Caco-2 (cell line): ENCODE data around the gene C1orf167. TPM values are rescaled to one million over a fixed set of nuclear protein-coding genes. Genes with fewer than 3 reads are reported as not detected.

Experiments
- BruUV-seq: library from RNA; stranded (reverse); fragments of 400-500 nt; replicated peaks from 2 replicates; lab custom pipeline; 2021; lab: Mats Ljungman, UMichigan
- CTCF ChIA-PET: fragments of 300-600 bp; sonication (Branson Sonifier 250); formaldehyde crosslinking; loops from one replicate; lab custom pipeline; 2022; ENCODE audit warnings: antibody characterized with exemption; lab: Charles Lee
- POLR2A ChIA-PET: fragments of 300-600 bp; sonication (Branson Sonifier 250); formaldehyde crosslinking; loops from one replicate; lab custom pipeline; 2022; ENCODE audit warnings: antibody characterized with exemption; lab: Charles Lee
- DNase-seq, 2 experiments: peaks; one replicate each; pipeline versions ENCODE4 v3.0.0 to v3.0.0-alpha.2; 2020 to 2022
- H3K27me3 ChIP-seq: replicated peaks from 2 replicates; pipeline ENCODE4 v1.6.0; 2011; ENCODE audit warnings: low read length; ENCODE audit not compliant: control insufficient read depth, insufficient read depth
- H3K36me3 ChIP-seq: 2 replicates; pipeline ENCODE4 v1.5.1; 2011; ENCODE audit warnings: low read length; ENCODE audit not compliant: control insufficient read depth, insufficient read depth
- H3K4me1 ChIP-seq: fragments of 250-450 bp; sonication (Bioruptor Pico); 2 replicates; pipeline ENCODE4 v1.5.1; 2020; ENCODE audit warnings: mild to moderate bottlenecking
- H3K4me3 ChIP-seq: 2 replicates; pipeline ENCODE4 v1.5.1; 2011; ENCODE audit warnings: low read depth, mild to moderate bottlenecking, control low read depth, low read length
- H3K9me3 ChIP-seq: fragments of 250-450 bp; sonication (Bioruptor Pico); 2 replicates; pipeline ENCODE4 v1.5.1; 2020; ENCODE audit warnings: mild to moderate bottlenecking, moderate library complexity
- H3K27ac Mint-ChIP-seq: one replicate; pipeline ENCODE4 v1.8.0; 2022; ENCODE audit warnings: mixed read lengths; ENCODE audit not compliant: unreplicated experiment
- H3K27me3 Mint-ChIP-seq: one replicate; pipeline ENCODE4 v1.8.0; 2022; ENCODE audit warnings: mixed read lengths; ENCODE audit not compliant: insufficient read depth, unreplicated experiment
- H3K36me3 Mint-ChIP-seq: one replicate; pipeline ENCODE4 v1.8.0; 2022; ENCODE audit warnings: mild to moderate bottlenecking, mixed read lengths; ENCODE audit not compliant: insufficient read depth, unreplicated experiment
- H3K4me1 Mint-ChIP-seq: one replicate; pipeline ENCODE4 v1.8.0; 2022; ENCODE audit warnings: low read depth, mixed read lengths; ENCODE audit not compliant: unreplicated experiment
- H3K4me3 Mint-ChIP-seq: one replicate; pipeline ENCODE4 v1.8.0; 2022; ENCODE audit warnings: mild to moderate bottlenecking, moderate library complexity, mixed read lengths; ENCODE audit not compliant: unreplicated experiment
- H3K9me3 Mint-ChIP-seq: one replicate; pipeline ENCODE4 v1.8.0; 2022; ENCODE audit warnings: mixed read lengths; ENCODE audit not compliant: unreplicated experiment
- intact Hi-C: fragments of 100-400 bp; cut with micrococcal nuclease; formaldehyde crosslinking; loops from one replicate; pipeline ENCODE4 v1.10.0; 2022; ENCODE audit not compliant: unreplicated experiment
- total RNA-seq: library from RNA; stranded (reverse); gene quantifications from 2 replicates; pipeline ENCODE4 v1.2.3, GENCODE V29; 2022
- TF ChIP-seq, protein P1 (sequence below), 2 experiments: fragments of 200-600 bp in 1 of 2; IDR thresholded peaks; 1 replicate in 1 of 2; 2 replicates in 1 of 2; pipeline versions ENCODE4 v1.5.1 to v1.8.0; 2011 to 2022; ENCODE audit warnings: antibody characterized with exemption in 1 of 2, control low read depth in 1 of 2, inconsistent platforms in 1 of 2, low read depth in 1 of 2, low read length in 1 of 2, mild to moderate bottlenecking in 1 of 2, moderate library complexity in 1 of 2; ENCODE audit not compliant: insufficient read depth in 1 of 2, severe bottlenecking in 1 of 2, unreplicated experiment in 1 of 2

Gene C1orf167
- total RNA-seq, 1 experiment from 2014 or later, result 0.64 TPM

DNA sequence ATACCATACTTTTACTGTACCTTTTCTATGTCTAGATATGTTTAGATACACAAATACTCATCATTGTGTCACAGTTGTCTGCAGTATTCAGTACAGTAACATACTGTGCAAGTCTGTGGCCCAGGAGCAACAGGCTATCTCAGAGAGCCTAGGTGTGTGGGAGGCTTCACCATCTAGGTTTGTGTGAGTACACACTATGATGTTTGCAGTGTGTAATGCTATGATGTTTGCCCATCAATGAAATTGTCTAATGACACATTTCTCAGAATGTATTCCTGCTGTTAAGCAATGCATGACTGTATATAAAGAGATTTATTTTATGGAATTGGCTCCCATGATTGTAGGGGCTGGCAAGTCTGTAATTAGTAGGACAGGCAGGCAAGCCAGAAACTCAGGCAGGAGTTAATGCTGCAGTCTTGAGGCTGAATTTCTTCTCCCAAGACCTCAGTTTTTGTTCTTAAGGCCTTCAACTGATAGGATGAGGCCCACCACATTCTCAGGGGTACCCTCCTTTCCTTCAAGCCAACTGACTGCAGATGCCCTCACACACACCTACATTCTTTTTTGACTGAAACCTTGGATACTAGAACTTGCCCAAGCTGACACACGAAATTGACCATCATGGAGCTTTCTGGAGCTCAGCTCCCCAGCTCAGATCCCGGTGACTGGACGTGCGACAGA is 33.7 kb upstream of the C1orf167 start:
- TF ChIP-seq, protein P1, sequence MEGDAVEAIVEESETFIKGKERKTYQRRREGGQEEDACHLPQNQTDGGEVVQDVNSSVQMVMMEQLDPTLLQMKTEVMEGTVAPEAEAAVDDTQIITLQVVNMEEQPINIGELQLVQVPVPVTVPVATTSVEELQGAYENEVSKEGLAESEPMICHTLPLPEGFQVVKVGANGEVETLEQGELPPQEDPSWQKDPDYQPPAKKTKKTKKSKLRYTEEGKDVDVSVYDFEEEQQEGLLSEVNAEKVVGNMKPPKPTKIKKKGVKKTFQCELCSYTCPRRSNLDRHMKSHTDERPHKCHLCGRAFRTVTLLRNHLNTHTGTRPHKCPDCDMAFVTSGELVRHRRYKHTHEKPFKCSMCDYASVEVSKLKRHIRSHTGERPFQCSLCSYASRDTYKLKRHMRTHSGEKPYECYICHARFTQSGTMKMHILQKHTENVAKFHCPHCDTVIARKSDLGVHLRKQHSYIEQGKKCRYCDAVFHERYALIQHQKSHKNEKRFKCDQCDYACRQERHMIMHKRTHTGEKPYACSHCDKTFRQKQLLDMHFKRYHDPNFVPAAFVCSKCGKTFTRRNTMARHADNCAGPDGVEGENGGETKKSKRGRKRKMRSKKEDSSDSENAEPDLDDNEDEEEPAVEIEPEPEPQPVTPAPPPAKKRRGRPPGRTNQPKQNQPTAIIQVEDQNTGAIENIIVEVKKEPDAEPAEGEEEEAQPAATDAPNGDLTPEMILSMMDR (IDR thresholded peaks at IDR 0.05; ENCODE audit: insufficient read depth in 1 of 2, low read depth in 1 of 2, low read length in 1 of 2, severe bottlenecking in 1 of 2, unreplicated experiment in 1 of 2), result no peak
- no peak for DNase-seq
- H3K9me3 ChIP-seq, result no peaks in the 10 kb centered on the region
- H3K4me1 ChIP-seq, result no peaks in the 10 kb centered on the region
- no peaks in the 10 kb centered on the region for H3K4me1 Mint-ChIP-seq
- H3K9me3 Mint-ChIP-seq, result no peaks in the 10 kb centered on the region
- H3K36me3 Mint-ChIP-seq, result no peaks in the 10 kb centered on the region
- BruUV-seq, result no TSS peak
- intact Hi-C loops, result no loop called here
- no peak overlapping the region for H3K4me3 ChIP-seq
- ChIA-PET CTCF (no interaction called here), POLR2A (interaction anchor here (0.6 kb wide), 1 partner anchor 629 kb away, joined by 3 read pairs; the partner anchor contains the start of gene EXOSC10)
- H3K27ac Mint-ChIP-seq, result no peak overlapping the region
- no peaks in the 10 kb centered on the region for H3K27me3 ChIP-seq
- H3K36me3 ChIP-seq, result no peaks in the 10 kb centered on the region
- no peaks in the 10 kb centered on the region for H3K27me3 Mint-ChIP-seq
- H3K4me3 Mint-ChIP-seq, result no peak overlapping the region

DNA sequence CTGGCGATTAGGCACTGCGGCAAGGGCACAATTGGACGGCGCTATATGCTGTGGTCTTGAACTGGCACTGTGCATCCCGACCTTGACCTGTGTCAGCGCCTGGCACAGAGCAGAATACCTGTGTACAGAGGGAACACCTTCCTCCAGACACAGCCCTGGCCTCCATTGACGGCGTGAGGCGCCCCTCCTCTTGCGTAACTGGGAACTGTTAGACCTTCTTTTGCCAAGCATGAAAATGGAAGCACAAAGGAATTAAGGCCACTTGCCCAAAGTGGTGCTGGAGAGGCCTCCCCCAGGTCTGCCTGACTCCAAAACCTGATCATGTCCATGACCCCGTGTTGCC is 32.9 kb upstream of the C1orf167 start:
- Mint-ChIP-seq H3K9me3 (no peaks in the 10 kb centered on the region), H3K27ac (no peak overlapping the region), H3K27me3 (no peaks in the 10 kb centered on the region), H3K4me1 (no peaks in the 10 kb centered on the region), H3K36me3 (no peaks in the 10 kb centered on the region), H3K4me3 (no peak overlapping the region)
- no peaks in the 10 kb centered on the region for H3K4me1 ChIP-seq
- BruUV-seq, result no TSS peak
- ChIA-PET CTCF (no interaction called here), POLR2A (interaction anchor here (0.6 kb wide), 1 partner anchor 630 kb away, joined by 3 read pairs; the partner anchor contains the start of gene EXOSC10)
- TF ChIP-seq, protein P1 (IDR thresholded peaks at IDR 0.05; ENCODE audit: insufficient read depth in 1 of 2, low read depth in 1 of 2, low read length in 1 of 2, severe bottlenecking in 1 of 2, unreplicated experiment in 1 of 2), result no peak
- DNase-seq, result no peak
- H3K27me3 ChIP-seq, result no peaks in the 10 kb centered on the region
- intact Hi-C loops, result no loop called here
- no peaks in the 10 kb centered on the region for H3K9me3 ChIP-seq
- no peak overlapping the region for H3K4me3 ChIP-seq
- no peaks in the 10 kb centered on the region for H3K36me3 ChIP-seq

DNA sequence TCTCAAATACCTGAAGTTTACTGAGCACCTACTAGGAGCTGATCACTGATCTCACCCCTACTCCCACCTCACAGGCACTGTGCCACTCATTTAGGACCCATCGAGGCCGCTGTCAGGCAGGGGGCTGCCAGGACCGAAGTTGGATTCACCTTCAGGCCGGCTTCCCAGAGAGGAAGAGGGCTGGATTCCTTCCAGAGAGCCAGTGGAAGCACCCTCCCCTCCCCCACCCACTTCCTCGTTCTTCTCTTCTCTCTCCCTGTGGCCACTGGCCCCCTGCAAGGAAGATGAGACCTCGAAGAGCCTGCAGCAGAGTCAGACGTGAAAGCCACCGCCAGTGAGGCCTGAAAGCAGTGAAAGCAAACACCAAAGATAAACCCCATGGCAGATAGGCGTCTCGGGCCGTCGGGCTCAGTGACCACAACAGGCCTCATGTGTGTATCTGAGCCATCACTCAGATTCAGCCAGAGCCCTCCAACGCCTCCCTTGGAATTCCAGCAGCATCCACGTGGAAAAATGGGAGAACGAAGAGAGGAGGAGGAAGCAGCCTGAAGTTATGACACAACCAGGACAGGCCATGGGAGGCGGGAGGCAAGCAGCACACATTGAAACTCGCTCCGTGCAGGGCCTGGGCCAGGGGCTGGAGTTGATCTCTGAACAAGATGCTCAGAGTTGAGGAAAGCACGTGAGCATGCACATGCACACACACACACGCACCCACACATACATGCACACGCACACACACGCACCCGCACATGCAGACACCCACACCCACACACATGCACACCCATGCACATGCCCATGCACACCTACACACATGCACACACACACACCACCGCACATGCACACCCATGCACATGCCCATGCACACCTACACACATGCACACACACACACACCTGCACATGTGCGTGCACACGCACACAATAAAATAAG is 32.2 kb upstream of the C1orf167 start:
- Histone ChIP-seq H3K36me3 (no peaks in the 10 kb centered on the region), H3K27me3 (no peaks in the 10 kb centered on the region), H3K9me3 (no peaks in the 10 kb centered on the region), H3K4me1 (no peaks in the 10 kb centered on the region), H3K4me3 (no peak overlapping the region)
- TF ChIP-seq, protein P1 (IDR thresholded peaks at IDR 0.05; ENCODE audit: insufficient read depth in 1 of 2, low read depth in 1 of 2, low read length in 1 of 2, severe bottlenecking in 1 of 2, unreplicated experiment in 1 of 2), result no peak
- H3K27me3 Mint-ChIP-seq, result no peaks in the 10 kb centered on the region
- no peaks in the 10 kb centered on the region for H3K36me3 Mint-ChIP-seq
- no peak overlapping the region for H3K27ac Mint-ChIP-seq
- no peaks in the 10 kb centered on the region for H3K9me3 Mint-ChIP-seq
- no peaks in the 10 kb centered on the region for H3K4me1 Mint-ChIP-seq
- ChIA-PET POLR2A (no interaction called here), CTCF (no interaction called here)
- H3K4me3 Mint-ChIP-seq, result no peak overlapping the region
- no TSS peak for BruUV-seq
- intact Hi-C loops, result loop anchor here (10.0 kb wide), 1 partner anchor 75 kb away; the partner anchor contains the start of genes CLCN6 and MTHFR
- no peak for DNase-seq
